ENCODE data around the gene MAGI2. TPM values are rescaled to one million over a fixed set of nuclear protein-coding genes. Genes with fewer than 3 reads are reported as not detected.
A peak's percentile ranks its signal among the peaks of the same experiment; 100 is the strongest.

MAGI2 gene
- total RNA-seq, 1 experiment from 2014 or later = 0.25 TPM

DNA sequence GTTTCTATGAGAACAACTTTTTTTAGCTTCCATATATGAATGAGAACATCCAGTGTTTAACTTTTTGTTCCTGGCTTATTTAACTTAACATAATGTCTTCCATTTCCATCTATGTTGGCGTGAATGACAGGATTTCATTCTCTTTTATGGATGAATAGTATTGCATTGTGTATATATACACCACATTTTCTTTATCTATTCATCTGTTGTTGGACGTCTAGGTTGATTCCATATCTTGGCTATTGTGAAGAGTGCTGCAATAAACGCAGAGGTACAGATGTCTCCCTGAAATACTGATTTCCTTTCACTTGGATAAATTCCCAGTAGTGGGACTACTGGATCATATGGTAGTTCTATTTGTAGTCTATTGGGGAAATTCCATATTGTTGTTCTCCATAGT lies 44.3 kb upstream of the MAGI2 start:
- POLR2A ChIA-PET = no interaction called here
- no peak overlapping the region for H3K27ac Mint-ChIP-seq (ENCODE audit: unreplicated experiment)

DNA sequence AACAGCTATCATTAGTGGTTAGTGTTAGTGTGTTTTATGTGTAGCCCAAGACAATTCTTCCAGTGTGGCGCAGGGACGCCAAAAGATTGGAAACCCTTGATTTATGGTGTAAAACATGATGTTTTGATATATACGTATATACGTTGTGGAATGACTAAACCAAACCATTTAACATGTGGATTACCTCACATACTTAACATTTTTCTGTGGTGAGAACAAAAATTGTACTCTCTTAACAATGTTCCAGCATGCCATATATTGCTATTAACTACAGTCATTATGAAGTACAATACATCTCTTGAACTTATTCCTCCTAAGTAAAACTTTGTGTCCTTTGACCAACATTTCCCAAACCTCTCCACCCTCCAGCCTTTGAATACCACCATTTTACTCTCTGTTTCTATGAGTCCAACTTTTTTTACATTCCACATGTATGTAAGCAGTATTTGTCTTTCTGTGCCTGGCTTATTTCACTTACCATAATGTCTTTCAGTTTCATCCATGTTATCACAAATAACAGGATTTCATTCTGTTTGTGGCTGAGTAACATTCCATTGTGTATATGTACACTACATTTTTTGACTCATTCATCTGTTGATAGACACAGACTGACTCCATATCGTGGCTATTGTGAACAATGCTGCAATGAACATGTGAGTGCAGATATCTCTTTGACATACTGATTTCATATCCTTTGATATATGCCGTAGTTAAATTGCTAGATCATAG lies 42.2 kb upstream of the MAGI2 start:
- TF ChIP-seq, protein P1, sequence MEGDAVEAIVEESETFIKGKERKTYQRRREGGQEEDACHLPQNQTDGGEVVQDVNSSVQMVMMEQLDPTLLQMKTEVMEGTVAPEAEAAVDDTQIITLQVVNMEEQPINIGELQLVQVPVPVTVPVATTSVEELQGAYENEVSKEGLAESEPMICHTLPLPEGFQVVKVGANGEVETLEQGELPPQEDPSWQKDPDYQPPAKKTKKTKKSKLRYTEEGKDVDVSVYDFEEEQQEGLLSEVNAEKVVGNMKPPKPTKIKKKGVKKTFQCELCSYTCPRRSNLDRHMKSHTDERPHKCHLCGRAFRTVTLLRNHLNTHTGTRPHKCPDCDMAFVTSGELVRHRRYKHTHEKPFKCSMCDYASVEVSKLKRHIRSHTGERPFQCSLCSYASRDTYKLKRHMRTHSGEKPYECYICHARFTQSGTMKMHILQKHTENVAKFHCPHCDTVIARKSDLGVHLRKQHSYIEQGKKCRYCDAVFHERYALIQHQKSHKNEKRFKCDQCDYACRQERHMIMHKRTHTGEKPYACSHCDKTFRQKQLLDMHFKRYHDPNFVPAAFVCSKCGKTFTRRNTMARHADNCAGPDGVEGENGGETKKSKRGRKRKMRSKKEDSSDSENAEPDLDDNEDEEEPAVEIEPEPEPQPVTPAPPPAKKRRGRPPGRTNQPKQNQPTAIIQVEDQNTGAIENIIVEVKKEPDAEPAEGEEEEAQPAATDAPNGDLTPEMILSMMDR (IDR thresholded peaks at IDR 0.05; ENCODE audit: insufficient read depth in 1 of 2, low read depth in 1 of 2, low read length in 1 of 2, severe bottlenecking in 1 of 2, unreplicated experiment in 1 of 2) = no peak
- Mint-ChIP-seq H3K4me3 (ENCODE audit: unreplicated experiment) (no peak overlapping the region), H3K27me3 (ENCODE audit: insufficient read depth, unreplicated experiment) (no peaks in the 10 kb centered on the region), H3K27ac (ENCODE audit: unreplicated experiment) (peak overlapping the region; percentile 67), H3K36me3 (ENCODE audit: insufficient read depth, unreplicated experiment) (no peaks in the 10 kb centered on the region), H3K4me1 (ENCODE audit: low read depth, unreplicated experiment) (peaks cover 16% of the 10 kb centered on the region), H3K9me3 (ENCODE audit: unreplicated experiment) (peaks cover 24% of the 10 kb centered on the region)
- Histone ChIP-seq H3K4me3 (ENCODE audit: low read depth, low read length) (no peak overlapping the region), H3K9me3 (no peaks in the 10 kb centered on the region), H3K4me1 (peaks cover 17% of the 10 kb centered on the region), H3K36me3 (ENCODE audit: control insufficient read depth, insufficient read depth, low read length) (no peaks in the 10 kb centered on the region), H3K27me3 (replicated peaks; ENCODE audit: control insufficient read depth, insufficient read depth, low read length) (no peaks in the 10 kb centered on the region)
- ChIA-PET POLR2A (no interaction called here), CTCF (no interaction called here)
- no TSS peak for BruUV-seq (replicated peaks)
- intact Hi-C loops (cut with micrococcal nuclease; ENCODE audit: unreplicated experiment) = loop anchor here (1.0 kb wide), 1 partner anchor 12 kb away; no protein-coding TSS in a partner anchor
- no peak for DNase-seq

More for the DNA sequence above, 44.3 kb upstream of the MAGI2 start:
- intact Hi-C loops (cut with micrococcal nuclease; ENCODE audit: unreplicated experiment) = no loop called here
- Histone ChIP-seq H3K4me1 (peaks cover 17% of the 10 kb centered on the region), H3K4me3 (ENCODE audit: low read depth, low read length) (no peak overlapping the region), H3K36me3 (ENCODE audit: control insufficient read depth, insufficient read depth, low read length) (no peaks in the 10 kb centered on the region), H3K9me3 (no peaks in the 10 kb centered on the region), H3K27me3 (replicated peaks; ENCODE audit: control insufficient read depth, insufficient read depth, low read length) (no peaks in the 10 kb centered on the region)
- BruUV-seq (replicated peaks) = no TSS peak
- Mint-ChIP-seq H3K4me1 (ENCODE audit: low read depth, unreplicated experiment) (peaks cover 16% of the 10 kb centered on the region), H3K9me3 (ENCODE audit: unreplicated experiment) (peaks cover 24% of the 10 kb centered on the region), H3K27me3 (ENCODE audit: insufficient read depth, unreplicated experiment) (no peaks in the 10 kb centered on the region), H3K36me3 (ENCODE audit: insufficient read depth, unreplicated experiment) (no peaks in the 10 kb centered on the region), H3K4me3 (ENCODE audit: unreplicated experiment) (no peak overlapping the region)
- no peak for DNase-seq
- TF ChIP-seq, protein P1 (IDR thresholded peaks at IDR 0.05; ENCODE audit: insufficient read depth in 1 of 2, low read depth in 1 of 2, low read length in 1 of 2, severe bottlenecking in 1 of 2, unreplicated experiment in 1 of 2) = no peak
- CTCF ChIA-PET = no interaction called here

DNA sequence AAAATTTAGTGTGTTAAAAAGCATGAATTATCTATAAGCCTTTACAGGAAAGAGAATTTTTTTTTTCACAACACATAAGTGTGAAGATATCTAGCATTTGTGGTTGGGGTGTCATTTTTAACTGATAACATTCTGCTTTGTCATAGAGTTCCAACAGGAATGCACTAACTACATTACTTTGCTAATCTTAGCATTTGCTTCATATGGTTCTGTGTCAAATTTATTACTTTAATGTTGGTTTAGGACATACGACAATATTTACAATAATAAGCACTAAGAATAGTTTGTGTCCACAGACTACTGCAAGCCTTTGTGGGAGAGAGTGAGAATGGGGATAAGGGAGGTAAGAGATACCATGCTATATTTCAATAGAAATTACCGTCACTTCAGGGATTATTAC lies 40.6 kb upstream of the MAGI2 start:
- Histone ChIP-seq H3K9me3 (no peaks in the 10 kb centered on the region), H3K36me3 (ENCODE audit: control insufficient read depth, insufficient read depth, low read length) (no peaks in the 10 kb centered on the region), H3K4me1 (peaks cover 17% of the 10 kb centered on the region), H3K27me3 (replicated peaks; ENCODE audit: control insufficient read depth, insufficient read depth, low read length) (no peaks in the 10 kb centered on the region), H3K4me3 (ENCODE audit: low read depth, low read length) (no peak overlapping the region)
- Mint-ChIP-seq H3K4me1 (ENCODE audit: low read depth, unreplicated experiment) (peaks cover 19% of the 10 kb centered on the region), H3K27ac (ENCODE audit: unreplicated experiment) (peak overlapping the region; percentile 17), H3K27me3 (ENCODE audit: insufficient read depth, unreplicated experiment) (no peaks in the 10 kb centered on the region), H3K36me3 (ENCODE audit: insufficient read depth, unreplicated experiment) (no peaks in the 10 kb centered on the region), H3K9me3 (ENCODE audit: unreplicated experiment) (peaks cover 20% of the 10 kb centered on the region), H3K4me3 (ENCODE audit: unreplicated experiment) (no peak overlapping the region)
- TF ChIP-seq, protein P1 (IDR thresholded peaks at IDR 0.05; ENCODE audit: insufficient read depth in 1 of 2, low read depth in 1 of 2, low read length in 1 of 2, severe bottlenecking in 1 of 2, unreplicated experiment in 1 of 2) = no peak
- POLR2A ChIA-PET = no interaction called here
- CTCF ChIA-PET = no interaction called here
- intact Hi-C loops (cut with micrococcal nuclease; ENCODE audit: unreplicated experiment) = no loop called here
- DNase-seq = no peak
- BruUV-seq (replicated peaks) = no TSS peak
